ENCODE data around the gene MBD3. TPM values are rescaled to one million over a fixed set of nuclear protein-coding genes. Genes with fewer than 3 reads are reported as not detected.
"Not testable (repeated sequence)": the region's sequence is repeated elsewhere in the genome, so short reads cannot be mapped to it uniquely, and the experiment has no call there.

MBD3 gene
- total RNA-seq, 4 donors from 2014 or later, result 53.8 to 75.9 (median 64.5) TPM

DNA sequence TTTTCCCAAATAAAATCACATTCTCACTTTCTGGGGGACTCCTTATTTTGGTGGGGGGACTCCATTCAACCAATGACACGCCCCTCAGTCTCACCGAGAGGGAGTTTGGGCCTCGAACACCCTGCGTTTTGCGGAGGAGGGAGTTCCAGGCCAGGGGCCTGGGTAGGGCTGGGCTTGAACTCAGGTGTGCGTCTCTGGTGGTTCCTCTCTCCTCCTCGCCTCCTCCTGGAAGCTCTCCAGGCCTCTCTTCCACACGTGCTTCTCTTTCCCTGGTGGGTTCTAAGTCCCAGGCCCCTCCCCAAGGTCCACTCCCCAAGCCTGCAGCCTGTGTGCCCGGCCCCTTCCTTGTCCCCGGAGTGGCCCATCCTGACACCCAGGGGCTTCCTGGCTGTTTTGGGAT lies 39.2 kb downstream of the MBD3 start:
- Histone ChIP-seq H3K27ac (no peak overlapping the region), H3K27me3 (no peaks in the 10 kb centered on the region), H3K36me3 (no peaks in the 10 kb centered on the region), H3K4me3 (no peak overlapping the region), H3K4me1 (no peaks in the 10 kb centered on the region), H3K9me3 (no peaks in the 10 kb centered on the region)
- intact Hi-C loops (cut with DNase I; ENCODE audit: low total_unique reads), result no loop called here
- no peak for DNase-seq
- no peak for TF ChIP-seq POLR2A (IDR thresholded peaks at IDR 0.05)
- TF ChIP-seq, protein P1, sequence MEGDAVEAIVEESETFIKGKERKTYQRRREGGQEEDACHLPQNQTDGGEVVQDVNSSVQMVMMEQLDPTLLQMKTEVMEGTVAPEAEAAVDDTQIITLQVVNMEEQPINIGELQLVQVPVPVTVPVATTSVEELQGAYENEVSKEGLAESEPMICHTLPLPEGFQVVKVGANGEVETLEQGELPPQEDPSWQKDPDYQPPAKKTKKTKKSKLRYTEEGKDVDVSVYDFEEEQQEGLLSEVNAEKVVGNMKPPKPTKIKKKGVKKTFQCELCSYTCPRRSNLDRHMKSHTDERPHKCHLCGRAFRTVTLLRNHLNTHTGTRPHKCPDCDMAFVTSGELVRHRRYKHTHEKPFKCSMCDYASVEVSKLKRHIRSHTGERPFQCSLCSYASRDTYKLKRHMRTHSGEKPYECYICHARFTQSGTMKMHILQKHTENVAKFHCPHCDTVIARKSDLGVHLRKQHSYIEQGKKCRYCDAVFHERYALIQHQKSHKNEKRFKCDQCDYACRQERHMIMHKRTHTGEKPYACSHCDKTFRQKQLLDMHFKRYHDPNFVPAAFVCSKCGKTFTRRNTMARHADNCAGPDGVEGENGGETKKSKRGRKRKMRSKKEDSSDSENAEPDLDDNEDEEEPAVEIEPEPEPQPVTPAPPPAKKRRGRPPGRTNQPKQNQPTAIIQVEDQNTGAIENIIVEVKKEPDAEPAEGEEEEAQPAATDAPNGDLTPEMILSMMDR (IDR thresholded peaks at IDR 0.05), result no peak

GRCh38 chr19:1551068-1552040 lies 41.3 kb downstream of the MBD3 start:
- DNase-seq, result no peak
- no peaks in the 10 kb centered on the region for H3K36me3 ChIP-seq
- no peak overlapping the region for H3K4me3 ChIP-seq
- no peaks in the 10 kb centered on the region for H3K9me3 ChIP-seq
- no peak for TF ChIP-seq POLR2A (IDR thresholded peaks at IDR 0.05)
- TF ChIP-seq, protein P1 (IDR thresholded peaks at IDR 0.05), result no peak
- H3K27ac ChIP-seq, result no peak overlapping the region
- intact Hi-C loops (cut with DNase I; ENCODE audit: low total_unique reads), result no loop called here
- no peaks in the 10 kb centered on the region for H3K27me3 ChIP-seq
- H3K4me1 ChIP-seq, result no peaks in the 10 kb centered on the region

GRCh38 chr19:1549332-1549945 lies 43.2 kb downstream of the MBD3 start:
- no peaks in the 10 kb centered on the region for H3K9me3 ChIP-seq
- DNase-seq, result no peak
- no peaks in the 10 kb centered on the region for H3K4me1 ChIP-seq
- H3K27me3 ChIP-seq, result no peaks in the 10 kb centered on the region
- H3K36me3 ChIP-seq, result no peaks in the 10 kb centered on the region
- intact Hi-C loops (cut with DNase I; ENCODE audit: low total_unique reads), result loop anchor here (10.0 kb wide), 2 partner anchors 215 to 275 kb away; no protein-coding TSS in a partner anchor
- no peak overlapping the region for H3K27ac ChIP-seq
- TF ChIP-seq, protein P1 (IDR thresholded peaks at IDR 0.05), result no peak
- TF ChIP-seq POLR2A (IDR thresholded peaks at IDR 0.05), result no peak
- H3K4me3 ChIP-seq, result no peak overlapping the region

GRCh38 chr19:1540365-1540925 lies 52.2 kb downstream of the MBD3 start:
- intact Hi-C loops (cut with DNase I; ENCODE audit: low total_unique reads), result loop anchor here (10.0 kb wide), 2 partner anchors 224 to 284 kb away; no protein-coding TSS in a partner anchor
- Histone ChIP-seq H3K27ac (peak overlapping the region; percentile 15 to 73), H3K4me3 (no peak overlapping the region)

GRCh38 chr19:1539749-1540148 lies 52.9 kb downstream of the MBD3 start:
- not testable (repeated sequence) for DNase-seq, H3K4me1 ChIP-seq, H3K4me3 ChIP-seq, H3K9me3 ChIP-seq, H3K27me3 ChIP-seq, H3K36me3 ChIP-seq
- H3K27ac ChIP-seq, result peak overlapping the region; percentile 15 to 73
- intact Hi-C loops (cut with DNase I; ENCODE audit: low total_unique reads), result loop anchor here (10.0 kb wide), 2 partner anchors 225 to 285 kb away; no protein-coding TSS in a partner anchor

More at GRCh38 chr19:1540365-1540925, 52.2 kb downstream of the MBD3 start:
- H3K36me3 ChIP-seq, result no peaks in the 10 kb centered on the region
- TF ChIP-seq, protein P1 (IDR thresholded peaks at IDR 0.05), result no peak
- TF ChIP-seq POLR2A (IDR thresholded peaks at IDR 0.05), result no peak
- H3K9me3 ChIP-seq, result no peaks in the 10 kb centered on the region
- DNase-seq, result peak; percentile 31 to 53
- H3K4me1 ChIP-seq, result peaks cover 0 to 5% of the 10 kb centered on the region in 2 donors
- no peaks in the 10 kb centered on the region for H3K27me3 ChIP-seq

All from uterus (tissue), 4 donors.